Endothelial cell of umbilical vein (primary cell): ENCODE data around the gene TSKU. TPM values are rescaled to one million over a fixed set of nuclear protein-coding genes. Genes with fewer than 3 reads are reported as not detected.

ENCODE experiments used
- BruUV-seq: library from RNA; stranded (reverse); fragments of 400-500 nt; replicated peaks from 2 replicates; lab custom pipeline; 2021; lab: Mats Ljungman, UMichigan
- CTCF ChIA-PET: fragments of 300-600, 350-600 bp; sonication (Branson Sonifier 250); formaldehyde crosslinking; loops from one replicate; lab custom pipeline; 2021; ENCODE audit warnings: antibody characterized with exemption, inconsistent platforms; lab: Charles Lee
- POLR2A ChIA-PET: fragments of 300-600, 350-600 bp; sonication (Branson Sonifier 250); formaldehyde crosslinking; loops from one replicate; lab custom pipeline; 2021; ENCODE audit warnings: antibody characterized with exemption, inconsistent platforms; lab: Charles Lee
- DNase-seq: peaks from one replicate; pipeline ENCODE4 v3.0.0-alpha.2; 2011; ENCODE audit warnings: low read depth, low spot score
- FAIRE-seq: peaks from 2 replicates; lab custom pipeline; 2011; peaks lifted over from hg19 to GRCh38; lab: Jason Lieb, UNC
- H2AFZ ChIP-seq: 2 replicates; pipeline ENCODE4 v1.6.0; 2012; ENCODE audit warnings: low read depth, low read length, control low read depth, inconsistent platforms
- H3K27ac ChIP-seq: 2 replicates; pipeline ENCODE4 v1.5.1; 2011; ENCODE audit warnings: low read depth, mild to moderate bottlenecking, control low read depth, low read length, moderate library complexity; ENCODE audit not compliant: insufficient read depth
- H3K27me3 ChIP-seq, 2 experiments: 2 replicates each; pipeline versions ENCODE4 v1.6.0 to v1.6.1; 2011; ENCODE audit warnings: low read length in 2 of 2, mixed read lengths in 1 of 2; ENCODE audit not compliant: control insufficient read depth in 2 of 2, insufficient read depth in 2 of 2
- H3K36me3 ChIP-seq, 2 experiments: 2 replicates in 1 of 2; 3 replicates in 1 of 2; pipeline ENCODE4 v1.5.1; 2011; ENCODE audit warnings: low read length in 2 of 2, mild to moderate bottlenecking in 1 of 2, moderate library complexity in 1 of 2; ENCODE audit not compliant: control insufficient read depth in 2 of 2, insufficient read depth in 2 of 2; ENCODE audit errors: extremely low read depth in 1 of 2
- H3K4me1 ChIP-seq: 3 replicates; pipeline ENCODE4 v1.5.1; 2011; ENCODE audit warnings: mild to moderate bottlenecking, low read length; ENCODE audit not compliant: control insufficient read depth, insufficient read depth; ENCODE audit errors: extremely low read depth
- H3K4me2 ChIP-seq: 2 replicates; pipeline ENCODE4 v1.6.1; 2011; ENCODE audit warnings: low read length, control low read depth, mixed read lengths; ENCODE audit not compliant: insufficient read depth
- H3K4me3 ChIP-seq, 3 experiments: fragments of 200-600 bp in 1 of 3; sonication (generic), shearing (Covaris generic) in 1 of 3; replicated peaks in 1 of 3; 2 replicates each; pipeline ENCODE4 v1.5.1; 2011 to 2016; ENCODE audit warnings: control low read depth in 3 of 3, low read length in 3 of 3, mild to moderate bottlenecking in 2 of 3, inconsistent platforms in 1 of 3, low read depth in 1 of 3, moderate library complexity in 1 of 3; ENCODE audit not compliant: insufficient read depth in 1 of 3
- H3K79me2 ChIP-seq: 2 replicates; pipeline ENCODE4 v1.6.0; 2012; ENCODE audit warnings: low read length, inconsistent platforms; ENCODE audit not compliant: control insufficient read depth, insufficient read depth
- H3K9ac ChIP-seq: replicated peaks from 2 replicates; pipeline ENCODE3; 2011; ENCODE audit warnings: low read length, control low read depth; ENCODE audit not compliant: insufficient read depth; ENCODE audit errors: extremely low read depth
- H3K9me1 ChIP-seq: replicated peaks from 3 replicates; pipeline ENCODE4 v1.6.0; 2011; ENCODE audit warnings: mild to moderate bottlenecking, low read length; ENCODE audit not compliant: control insufficient read depth, insufficient read depth; ENCODE audit errors: extremely low read depth
- H3K9me3 ChIP-seq: replicated peaks from 2 replicates; pipeline ENCODE4 v1.5.1; 2012; ENCODE audit warnings: low read length, inconsistent platforms; ENCODE audit not compliant: control insufficient read depth, insufficient read depth
- H4K20me1 ChIP-seq: replicated peaks from 2 replicates; pipeline ENCODE3; 2011; ENCODE audit warnings: mild to moderate bottlenecking, low read length; ENCODE audit not compliant: control insufficient read depth, insufficient read depth; ENCODE audit errors: extremely low read depth
- EZH2 ChIP-seq: IDR thresholded peaks from 2 replicates; pipeline ENCODE4 v1.6.1; 2012; ENCODE audit warnings: borderline replicate concordance, low read depth, mild to moderate bottlenecking, moderate library complexity, low read length, inconsistent platforms; ENCODE audit not compliant: severe bottlenecking
- FOS ChIP-seq: IDR thresholded peaks from 2 replicates; pipeline ENCODE4 v1.6.1; 2011; ENCODE audit warnings: mild to moderate bottlenecking, low read length, moderate library complexity, borderline replicate concordance; ENCODE audit not compliant: insufficient read depth
- GATA2 ChIP-seq: IDR thresholded peaks from 2 replicates; pipeline ENCODE4 v1.7.0; 2011; ENCODE audit warnings: low read depth, mild to moderate bottlenecking, moderate library complexity, mixed read lengths, low read length; ENCODE audit not compliant: insufficient read length, insufficient read depth
- JUN ChIP-seq: IDR thresholded peaks from 2 replicates; pipeline ENCODE4 v1.6.1; 2011; ENCODE audit warnings: borderline replicate concordance, low read depth; ENCODE audit not compliant: insufficient read length, insufficient read depth
- MYC ChIP-seq: IDR thresholded peaks from one replicate; pipeline ENCODE4 v1.6.1; 2011; ENCODE audit warnings: mild to moderate bottlenecking, low read depth, low read length
- POLR2A ChIP-seq: IDR thresholded peaks from 2 replicates; pipeline ENCODE4 v1.6.1; 2012; ENCODE audit warnings: low read depth, mild to moderate bottlenecking, control low read depth, low read length
- POLR2AphosphoS5 ChIP-seq: IDR thresholded peaks from 2 replicates; pipeline ENCODE4 v1.6.1; 2012; ENCODE audit warnings: low read depth, mild to moderate bottlenecking, control low read depth, low read length, moderate library complexity; ENCODE audit not compliant: insufficient read depth
- dilution Hi-C: fragments of 300-500 bp; cut with MboI; formaldehyde crosslinking; loops from one replicate; pipeline ENCODE4 v1.15.0; 2019; ENCODE audit warnings: low sequenced_read_pairs; ENCODE audit not compliant: extremely low pct_ligation_motif_present
- intact Hi-C: fragments of 100-400 bp; cut with micrococcal nuclease; formaldehyde crosslinking; loops from one replicate; pipeline ENCODE4 v1.10.0; 2022
- polyA plus RNA-seq, 4 experiments: library from polyadenylated mRNA; depleted of rRNA in 3 of 4; stranded (reverse) in 3 of 4; unstranded in 1 of 4; fragments of >200 nt; gene quantifications; 2 replicates each; pipeline versions ENCODE4 v1.2.1 to v1.2.3, GENCODE V29; 2011 to 2012; ENCODE audit warnings: missing spikeins in 1 of 4
- total RNA-seq: library from RNA; stranded (reverse); gene quantifications from 2 replicates; pipeline ENCODE4 v1.2.3, GENCODE V29; 2021
- TF ChIP-seq, protein P1 (sequence below), 2 donors: IDR thresholded peaks; 1 replicate in 1 of 2; 2 replicates in 1 of 2; pipeline ENCODE4 v1.5.1; 2011; ENCODE audit warnings: low read length in 2 of 2, mild to moderate bottlenecking in 2 of 2, moderate library complexity in 2 of 2, control low read depth in 1 of 2, inconsistent platforms in 1 of 2, low read depth in 1 of 2; ENCODE audit not compliant: insufficient read depth in 1 of 2; ENCODE audit errors: extremely low read depth in 1 of 2
- TF ChIP-seq, protein P2 (sequence below): IDR thresholded peaks from 2 replicates; pipeline ENCODE4 v1.6.1; 2011; ENCODE audit not compliant: insufficient read depth, insufficient read length

The TSKU gene
- total and polyA plus RNA-seq, 2 donors (not counting 3 experiments of a cell fraction or from before 2014, with no cell fraction given): 16.2 to 21.2 TPM

DNA sequence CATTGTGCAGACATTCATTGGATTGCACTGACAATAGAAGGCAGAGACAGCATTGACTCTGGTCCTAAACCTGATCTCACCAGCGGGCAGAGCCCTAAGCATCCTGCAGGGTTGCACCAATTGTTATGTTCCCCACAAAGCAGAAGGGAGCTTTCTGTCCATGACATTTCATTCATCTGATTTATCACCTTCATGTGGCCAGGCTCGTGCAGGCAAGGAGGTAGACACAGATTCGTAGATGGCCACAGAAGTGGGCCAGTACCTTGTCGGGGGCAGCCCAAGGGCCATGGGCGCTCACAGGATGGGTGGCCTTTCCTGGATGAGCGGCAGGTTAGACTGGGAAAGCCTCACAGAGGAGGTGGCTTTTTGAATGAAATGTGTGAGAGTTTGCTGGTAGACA lies 2.9 kb downstream of the TSKU start:
- Histone ChIP-seq H3K4me1 (peaks cover 2% of the 10 kb centered on the region), H3K36me3 (no peaks in the 10 kb centered on the region), H3K27me3 (no peaks in the 10 kb centered on the region), H3K9me3 (no peaks in the 10 kb centered on the region), H3K4me3 (no peak overlapping the region), H3K4me2 (no peak overlapping the region), H3K9me1 (no peaks in the 10 kb centered on the region), H3K27ac (no peak overlapping the region), H3K9ac (no peak overlapping the region), H3K79me2 (peaks cover 41% of the 10 kb centered on the region), H4K20me1 (peaks cover 3% of the 10 kb centered on the region), H2AFZ (no peak overlapping the region)
- CTCF ChIA-PET: interaction anchor here (0.9 to 3.0 kb wide), 3 partner anchors 13 to 52 kb away, joined by 3 to 15 read pairs (median 3); no protein-coding TSS in a partner anchor
- dilution Hi-C loops (no loop called here), intact Hi-C loops (no loop called here)
- TF ChIP-seq JUN (no peak), MYC (no peak), POLR2A (no peak), FOS (no peak), EZH2 (no peak), GATA2 (no peak), POLR2AphosphoS5 (no peak)
- TF ChIP-seq, protein P1, sequence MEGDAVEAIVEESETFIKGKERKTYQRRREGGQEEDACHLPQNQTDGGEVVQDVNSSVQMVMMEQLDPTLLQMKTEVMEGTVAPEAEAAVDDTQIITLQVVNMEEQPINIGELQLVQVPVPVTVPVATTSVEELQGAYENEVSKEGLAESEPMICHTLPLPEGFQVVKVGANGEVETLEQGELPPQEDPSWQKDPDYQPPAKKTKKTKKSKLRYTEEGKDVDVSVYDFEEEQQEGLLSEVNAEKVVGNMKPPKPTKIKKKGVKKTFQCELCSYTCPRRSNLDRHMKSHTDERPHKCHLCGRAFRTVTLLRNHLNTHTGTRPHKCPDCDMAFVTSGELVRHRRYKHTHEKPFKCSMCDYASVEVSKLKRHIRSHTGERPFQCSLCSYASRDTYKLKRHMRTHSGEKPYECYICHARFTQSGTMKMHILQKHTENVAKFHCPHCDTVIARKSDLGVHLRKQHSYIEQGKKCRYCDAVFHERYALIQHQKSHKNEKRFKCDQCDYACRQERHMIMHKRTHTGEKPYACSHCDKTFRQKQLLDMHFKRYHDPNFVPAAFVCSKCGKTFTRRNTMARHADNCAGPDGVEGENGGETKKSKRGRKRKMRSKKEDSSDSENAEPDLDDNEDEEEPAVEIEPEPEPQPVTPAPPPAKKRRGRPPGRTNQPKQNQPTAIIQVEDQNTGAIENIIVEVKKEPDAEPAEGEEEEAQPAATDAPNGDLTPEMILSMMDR (IDR thresholded peaks at IDR 0.05; ENCODE audit: extremely low read depth in 1 of 2, insufficient read depth in 1 of 2, low read depth in 1 of 2, low read length in 2 of 2): no peak
- TF ChIP-seq, protein P2, sequence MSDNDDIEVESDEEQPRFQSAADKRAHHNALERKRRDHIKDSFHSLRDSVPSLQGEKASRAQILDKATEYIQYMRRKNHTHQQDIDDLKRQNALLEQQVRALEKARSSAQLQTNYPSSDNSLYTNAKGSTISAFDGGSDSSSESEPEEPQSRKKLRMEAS: no peak
- POLR2A ChIA-PET: interaction anchor here (1.1 kb wide), 1 partner anchor 52 kb away, joined by 3 read pairs; no protein-coding TSS in a partner anchor
- DNase-seq (no peak), FAIRE-seq (no peak)
- BruUV-seq: no TSS peak
